HG03558 (cell line): ENCODE results near the gene SLC35B2.

Source experiments
- ATAC-seq: cut with Tn5 transposase; IDR thresholded peaks from one replicate; pipeline ENCODE4 v1.9.1; 2021; ENCODE audit warnings: moderate number of reproducible peaks; ENCODE audit not compliant: unreplicated experiment; ENCODE audit errors: extremely low read depth

The SLC35B2 gene

DNA sequence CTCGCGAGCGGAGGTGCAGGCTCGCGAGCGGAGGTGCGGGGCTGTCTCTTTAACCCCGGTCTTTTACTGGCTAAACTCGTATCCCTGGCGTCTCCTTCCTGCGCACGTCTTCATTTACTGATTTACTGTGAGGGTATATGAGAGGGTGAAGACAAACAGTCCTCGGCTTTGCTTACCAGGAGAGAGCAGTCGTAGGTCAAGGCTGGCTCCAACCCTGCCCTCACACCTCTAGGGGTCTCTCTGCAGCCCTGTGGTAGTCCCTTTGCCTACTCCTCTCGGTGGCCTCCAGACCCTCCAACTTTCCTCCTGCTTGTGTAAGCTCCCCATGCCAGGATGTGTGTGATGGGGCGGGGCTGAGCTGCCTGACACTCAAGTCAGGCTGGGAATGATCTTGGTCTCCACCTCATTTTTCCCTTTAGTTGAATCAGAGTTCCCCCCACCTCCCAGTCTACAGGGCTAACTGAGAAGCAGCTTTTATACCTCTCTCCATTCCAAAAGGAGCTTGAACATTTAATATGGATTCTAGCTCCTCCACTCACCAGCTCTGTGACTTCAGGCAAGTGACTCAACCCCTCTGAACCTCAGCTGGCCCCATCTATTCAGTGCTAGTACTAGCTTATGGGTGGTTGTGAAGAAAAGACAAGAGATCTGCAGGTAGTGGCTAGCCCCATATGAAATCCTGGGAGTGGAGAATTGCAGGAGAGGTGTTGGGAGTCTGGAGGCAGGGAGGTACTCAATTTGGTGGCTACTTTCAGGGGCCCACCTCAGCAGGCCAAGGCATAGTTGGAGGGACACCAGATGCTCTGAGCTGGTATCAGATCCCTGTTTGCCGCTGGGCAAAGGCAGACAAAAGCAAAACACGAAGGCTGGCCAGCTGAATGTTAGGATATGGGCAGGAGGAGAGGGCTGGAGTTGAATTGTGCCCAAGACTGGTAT is 33.0 kb downstream of the SLC35B2 start:
- ATAC-seq: no peak

DNA sequence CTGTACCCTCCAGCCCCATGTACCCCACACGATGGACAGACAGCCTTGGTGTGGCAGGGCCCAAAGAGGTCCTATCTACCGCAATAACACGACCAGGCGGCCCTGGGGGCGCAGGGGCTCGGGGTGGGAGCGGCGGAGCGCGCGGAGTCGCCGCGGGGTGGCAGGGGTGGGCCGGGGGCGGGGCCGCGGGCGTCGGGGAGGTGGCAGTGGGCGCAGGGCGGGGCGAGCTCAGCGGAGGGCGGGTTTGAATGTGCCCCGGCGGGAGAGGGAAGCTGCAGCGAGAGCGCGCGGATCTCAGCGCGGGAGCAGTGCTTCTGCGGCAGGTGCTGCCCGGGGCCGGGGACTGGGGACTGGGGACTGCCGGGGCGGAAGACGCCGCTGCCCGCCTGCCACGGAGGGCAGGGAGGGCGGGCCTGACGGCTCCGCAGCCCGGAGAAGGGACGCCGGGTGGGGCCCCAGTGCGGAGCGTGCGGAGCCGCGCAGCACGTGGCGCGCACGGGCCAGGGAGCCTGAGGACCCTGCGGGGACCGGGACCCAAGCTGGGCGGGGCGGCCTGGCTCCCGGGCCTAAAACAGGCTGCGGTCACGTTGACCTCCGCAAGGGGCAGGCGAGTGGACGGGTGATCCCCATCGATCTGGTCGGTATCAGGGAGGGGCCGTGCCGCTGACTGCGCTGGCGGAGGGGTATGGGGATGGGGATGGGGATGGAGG is 33.9 kb downstream of the SLC35B2 start, which contains the start of gene SLC29A1:
Gene SLC29A1, plus strand, starts transcription at position 277 of the 710 bp plus-strand sequence. CDS start 3,719 bp downstream, outside the sequence.
- no peak for ATAC-seq

DNA sequence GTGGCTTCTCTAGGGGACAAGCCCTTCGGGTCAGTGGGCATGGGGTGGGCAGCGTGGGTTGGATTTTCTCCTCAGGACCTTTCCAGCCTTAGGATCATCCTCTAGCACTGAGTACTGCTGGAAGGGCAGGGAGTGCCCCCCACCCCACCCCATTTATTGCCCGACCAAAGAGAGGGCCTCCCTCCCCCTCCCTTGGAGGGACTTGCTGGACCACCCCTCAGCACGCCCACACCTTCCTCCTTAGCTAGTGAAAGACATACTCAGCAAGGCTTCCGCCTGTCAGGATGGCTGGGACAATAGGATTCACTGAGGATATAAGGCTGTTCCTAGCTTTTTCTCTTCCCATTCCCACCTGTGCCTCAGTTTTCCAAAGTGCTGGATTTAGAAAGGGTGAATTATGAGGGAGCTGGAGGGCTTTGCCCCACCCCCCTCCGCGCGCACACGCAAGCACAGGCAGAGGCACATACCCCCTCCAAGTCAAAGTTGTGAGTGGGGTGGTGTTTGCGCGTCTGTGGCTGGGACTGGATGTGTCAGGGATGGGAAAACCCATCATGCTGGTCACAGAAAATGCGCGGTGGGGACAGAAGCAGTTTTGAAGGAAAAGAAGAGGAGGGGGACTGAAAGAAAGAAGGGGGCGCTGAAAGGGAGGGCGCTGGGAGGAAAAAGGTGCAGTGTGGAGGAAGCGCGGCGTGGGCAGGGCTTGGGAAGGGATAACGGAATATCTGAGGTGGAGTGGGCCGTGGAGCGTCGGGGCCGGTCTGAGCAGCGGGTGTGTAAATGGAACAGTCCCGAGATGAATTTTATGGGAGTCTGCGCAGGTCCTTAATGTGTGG is 34.6 kb downstream of the SLC35B2 start:
- no peak for ATAC-seq

GRCh38 chr6:44221961-44222335 is 35.4 kb downstream of the SLC35B2 start:
- no peak for ATAC-seq

GRCh38 chr6:44221291-44221960 is 35.9 kb downstream of the SLC35B2 start:
- no peak for ATAC-seq

DNA sequence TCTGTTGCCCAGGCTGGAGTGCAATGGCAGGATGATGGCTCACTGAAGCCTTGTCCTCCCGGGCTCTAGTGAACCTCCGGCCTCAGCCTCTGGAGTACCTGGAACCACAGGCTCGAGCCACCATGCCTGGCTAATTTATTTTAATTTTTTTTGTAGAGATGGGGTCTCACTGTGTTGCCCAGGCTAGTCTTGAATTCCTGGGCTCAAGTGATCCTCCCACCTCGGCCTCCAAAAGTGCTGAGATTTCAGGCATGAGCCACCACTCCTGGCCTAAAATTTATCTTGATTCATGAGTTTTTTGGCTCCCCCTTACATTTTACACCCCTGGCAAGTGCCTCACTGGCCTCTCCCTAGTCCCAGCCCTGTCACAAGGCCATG is 36.4 kb downstream of the SLC35B2 start:
- no peak for ATAC-seq

DNA sequence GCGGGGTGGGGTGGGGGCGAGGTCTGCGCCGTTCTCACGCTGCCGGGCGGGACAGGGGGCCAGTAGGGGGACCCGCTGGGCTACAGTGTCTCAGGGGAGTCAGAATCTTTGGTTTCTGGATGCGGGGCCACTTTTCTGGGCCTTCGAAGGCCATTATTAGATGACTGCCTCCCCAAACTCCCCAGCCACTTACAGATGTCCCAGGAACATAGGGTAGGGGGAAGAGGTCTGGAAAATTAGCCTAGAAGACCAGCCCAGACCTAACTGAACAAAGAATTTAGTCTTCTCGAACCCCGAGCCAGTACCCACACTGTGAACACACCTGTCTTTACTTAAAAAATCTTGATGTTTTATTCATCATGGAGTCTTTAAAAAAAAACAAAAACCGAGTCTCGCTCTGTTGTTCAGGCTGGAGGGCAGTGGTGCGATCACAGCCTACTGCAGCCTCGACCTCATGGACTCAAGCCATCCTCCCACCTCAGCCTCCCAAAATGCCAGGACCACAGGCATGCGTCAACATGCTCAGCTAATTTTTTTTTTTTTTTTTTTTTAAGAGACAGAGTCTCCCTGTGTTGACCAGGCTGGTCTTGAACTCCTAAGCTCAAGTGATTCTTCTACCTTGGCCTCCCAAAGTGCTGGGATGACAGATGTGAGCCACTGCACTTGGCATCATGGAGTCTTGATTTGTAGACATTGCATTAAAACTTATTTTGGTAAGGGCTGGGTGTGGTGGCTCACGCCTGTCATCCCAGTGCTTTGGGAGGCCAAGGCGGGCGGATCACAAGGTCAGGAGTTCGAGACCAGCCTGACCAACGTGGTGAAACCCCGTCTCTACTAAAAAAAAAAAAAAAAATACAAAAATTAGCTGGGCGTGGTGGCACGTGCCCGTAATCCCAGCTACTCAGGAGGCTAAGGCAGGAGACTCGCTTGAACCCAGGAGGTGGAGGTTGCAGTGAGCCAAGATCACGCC is 37.2 kb downstream of the SLC35B2 start:
- no peak for ATAC-seq

DNA sequence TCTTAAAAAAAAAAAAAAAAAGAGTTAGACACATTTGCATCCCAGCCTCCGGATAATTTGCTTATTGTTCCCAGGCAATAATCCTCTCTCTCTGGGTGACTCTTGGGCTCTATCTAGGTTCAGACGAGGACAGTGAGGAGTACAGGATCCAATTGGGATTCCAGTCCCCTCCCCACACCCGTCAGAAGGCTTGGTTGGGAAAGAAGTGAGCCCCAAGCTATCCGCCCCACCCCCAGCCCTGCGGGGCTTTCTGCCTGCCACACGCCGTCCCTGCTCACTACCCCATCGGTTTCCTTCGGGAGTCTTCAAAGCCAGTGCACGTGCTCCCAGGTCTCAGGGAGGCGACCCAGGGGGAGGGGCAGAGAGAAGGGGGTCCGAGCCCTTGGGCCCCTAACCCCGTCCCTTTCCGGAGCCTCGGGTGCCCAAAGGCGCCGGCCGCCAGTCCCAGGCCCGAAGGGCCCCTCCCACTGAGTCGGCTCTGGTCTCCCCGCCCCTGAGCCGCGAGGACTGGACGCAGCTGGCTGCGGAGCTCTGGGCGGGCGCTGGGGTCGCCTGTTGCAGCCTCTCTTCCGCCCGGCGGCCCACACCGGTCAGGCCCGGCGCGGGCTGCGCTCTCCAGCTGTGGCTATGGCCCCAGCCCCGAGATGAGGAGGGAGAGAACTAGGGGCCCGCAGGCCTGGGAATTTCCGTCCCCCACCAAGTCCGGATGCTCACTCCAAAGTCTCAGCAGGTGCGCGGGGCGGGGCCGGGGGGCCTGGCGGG is 38.1 kb downstream of the SLC35B2 start:
- no peak for ATAC-seq

DNA sequence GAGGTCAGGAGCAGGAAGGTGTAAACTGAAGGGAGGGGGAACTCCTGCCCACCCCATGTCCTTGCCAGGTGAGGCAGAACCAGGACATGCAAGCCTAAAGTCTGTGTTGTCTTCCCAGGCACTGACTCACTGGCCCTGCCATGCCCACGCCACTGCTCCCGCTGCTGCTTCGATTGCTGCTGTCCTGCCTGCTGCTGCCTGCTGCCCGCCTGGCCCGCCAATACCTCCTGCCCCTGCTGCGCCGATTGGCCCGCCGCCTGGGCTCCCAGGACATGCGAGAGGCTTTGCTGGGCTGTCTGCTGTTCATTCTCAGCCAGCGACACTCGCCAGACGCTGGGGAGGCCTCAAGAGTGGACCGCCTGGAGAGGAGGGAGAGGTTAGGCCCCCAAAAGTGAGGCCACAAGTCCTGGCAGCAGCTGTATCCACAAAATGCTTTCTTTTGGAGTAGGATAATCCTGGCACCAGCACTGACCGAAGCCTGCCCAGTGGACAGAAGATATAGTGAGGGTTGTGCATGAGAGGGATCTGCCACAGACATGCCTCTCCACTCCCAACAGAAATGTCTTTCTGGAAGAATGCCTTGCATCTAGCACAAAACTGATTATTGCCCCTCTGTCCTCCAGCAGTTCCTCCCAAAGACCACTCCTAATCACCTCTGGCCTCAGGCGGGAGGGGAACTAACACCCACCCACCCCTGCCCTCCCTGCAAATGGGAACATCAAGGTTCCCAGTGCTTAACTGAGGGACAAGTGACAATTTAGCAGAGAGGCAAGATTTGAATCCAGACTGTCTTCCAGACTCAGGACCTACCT is 39.8 kb downstream of the SLC35B2 start:
- ATAC-seq: no peak

- no peak for ATAC-seq
Observed at GRCh38 chr6:44216677-44217331, 40.5 kb downstream of the SLC35B2 start, which contains the start of gene MYMX. MYMX (plus strand) TSS chr6:44216926; CDS start chr6:44217472, 546 bp downstream.

DNA sequence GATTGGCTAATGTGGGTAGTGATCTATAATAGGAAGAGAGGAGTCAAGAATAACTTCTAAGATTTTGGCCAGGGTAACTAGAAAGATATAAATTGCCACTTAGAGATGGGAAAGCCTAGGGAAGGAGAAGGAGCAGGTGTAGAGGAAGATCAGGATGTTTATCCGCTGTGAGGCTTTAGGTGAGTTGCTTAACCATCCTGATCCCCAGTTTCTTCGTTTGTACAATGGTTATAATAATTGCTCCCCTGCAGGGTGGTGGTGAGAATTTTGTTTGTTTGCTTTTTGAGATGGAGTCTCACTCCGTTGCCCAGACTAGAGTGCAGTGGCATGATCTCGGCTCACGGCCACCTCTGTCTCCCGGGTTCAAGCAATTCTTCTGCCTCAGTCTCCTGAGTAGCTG is 43.0 kb downstream of the SLC35B2 start:
- no peak for ATAC-seq

GRCh38 chr6:44211284-44211683 is 46.0 kb downstream of the SLC35B2 start:
- ATAC-seq: no peak

- ATAC-seq: no peak
Observed at GRCh38 chr6:44207966-44208365, 49.4 kb downstream of the SLC35B2 start.
